ENCODE data around the gene ANKS6. TPM values are rescaled to one million over a fixed set of nuclear protein-coding genes. Genes with fewer than 3 reads are reported as not detected.

ANKS6 gene
- total RNA-seq, 1 experiment from 2014 or later: 21.1 TPM

DNA sequence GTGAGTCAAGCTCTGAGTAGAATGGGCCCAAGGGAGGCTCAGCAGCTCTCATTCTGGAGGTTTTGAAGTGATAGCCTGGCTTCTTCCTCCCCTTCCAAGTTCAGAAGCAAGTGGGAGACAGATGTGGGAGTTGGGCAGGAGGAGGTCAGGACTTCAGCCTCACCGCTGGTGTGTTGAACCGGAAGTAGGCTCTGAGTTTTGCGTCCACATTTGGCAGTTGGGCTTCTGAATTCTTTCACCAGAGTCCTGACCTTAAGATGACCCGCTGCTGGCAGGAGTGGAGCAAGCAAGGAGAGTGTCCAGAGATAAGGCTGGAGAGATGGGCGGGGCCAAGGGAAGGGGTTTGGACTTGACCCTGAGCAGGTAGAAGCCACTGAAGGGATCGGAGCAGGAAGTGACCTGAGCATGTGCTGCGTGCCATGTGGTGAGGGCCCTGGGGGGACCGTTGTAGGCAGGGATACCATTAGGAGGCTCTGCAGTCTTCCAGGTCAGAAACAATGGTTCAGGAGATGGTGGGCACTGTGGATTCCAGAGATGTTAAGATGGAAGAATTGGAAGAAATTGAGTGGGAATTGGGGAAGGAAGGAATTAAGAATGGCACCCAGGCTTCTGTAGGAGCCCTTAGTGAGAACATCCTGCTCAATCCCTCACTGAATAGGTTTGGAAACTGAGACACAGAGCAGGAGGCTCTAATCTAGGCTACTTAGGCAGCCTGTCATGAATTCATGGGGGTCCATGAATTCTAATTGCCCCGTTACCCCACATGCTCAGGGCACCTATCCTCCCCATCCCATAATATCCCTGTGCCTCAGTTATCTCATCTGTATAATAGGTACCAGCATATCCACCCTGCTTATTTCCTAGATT lies 37.0 kb upstream of the ANKS6 start:
- no TSS peak for BruUV-seq (replicated peaks)
- POLR2A ChIA-PET: no interaction called here

DNA sequence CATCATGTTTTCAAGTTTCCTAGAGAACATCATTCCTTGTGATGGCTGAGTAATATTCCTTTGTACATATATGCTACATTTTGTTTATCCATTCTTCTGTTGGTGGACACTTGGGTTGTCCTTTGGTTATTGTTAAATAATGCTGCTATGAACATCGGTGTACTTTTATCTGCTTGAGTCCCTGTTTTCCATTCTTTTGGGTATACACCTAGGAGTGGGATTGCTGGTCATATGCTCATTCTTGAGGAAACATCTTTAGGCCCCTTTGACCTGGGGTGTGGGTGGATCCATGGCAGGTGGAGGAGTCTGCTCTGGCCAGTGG lies 36.4 kb upstream of the ANKS6 start:
- Histone ChIP-seq H3K9me3 (no peaks in the 10 kb centered on the region), H3K4me3 (ENCODE audit: low read depth, low read length) (no peak overlapping the region), H3K4me1 (no peaks in the 10 kb centered on the region), H3K36me3 (ENCODE audit: control insufficient read depth, insufficient read depth, low read length) (no peaks in the 10 kb centered on the region), H3K27me3 (replicated peaks; ENCODE audit: control insufficient read depth, insufficient read depth, low read length) (no peaks in the 10 kb centered on the region)
- H3K4me3 Mint-ChIP-seq (ENCODE audit: unreplicated experiment): no peak overlapping the region
- ChIA-PET POLR2A (no interaction called here), CTCF (no interaction called here)
- no peaks in the 10 kb centered on the region for H3K4me1 Mint-ChIP-seq (ENCODE audit: low read depth, unreplicated experiment)
- no peak for TF ChIP-seq CTCF (IDR thresholded peaks at IDR 0.05; ENCODE audit: insufficient read depth in 1 of 2, low read depth in 1 of 2, low read length in 1 of 2, severe bottlenecking in 1 of 2, unreplicated experiment in 1 of 2)
- no peaks in the 10 kb centered on the region for H3K36me3 Mint-ChIP-seq (ENCODE audit: insufficient read depth, unreplicated experiment)
- no peak overlapping the region for H3K27ac Mint-ChIP-seq (ENCODE audit: unreplicated experiment)
- H3K9me3 Mint-ChIP-seq (ENCODE audit: unreplicated experiment): no peaks in the 10 kb centered on the region
- no TSS peak for BruUV-seq (replicated peaks)
- intact Hi-C loops (cut with micrococcal nuclease; ENCODE audit: unreplicated experiment): no loop called here
- no peaks in the 10 kb centered on the region for H3K27me3 Mint-ChIP-seq (ENCODE audit: insufficient read depth, unreplicated experiment)
- no peak for DNase-seq

More for the DNA sequence above, 37.0 kb upstream of the ANKS6 start:
- Mint-ChIP-seq H3K27ac (ENCODE audit: unreplicated experiment) (no peak overlapping the region), H3K4me3 (ENCODE audit: unreplicated experiment) (no peak overlapping the region), H3K36me3 (ENCODE audit: insufficient read depth, unreplicated experiment) (no peaks in the 10 kb centered on the region), H3K4me1 (ENCODE audit: low read depth, unreplicated experiment) (no peaks in the 10 kb centered on the region), H3K27me3 (ENCODE audit: insufficient read depth, unreplicated experiment) (no peaks in the 10 kb centered on the region), H3K9me3 (ENCODE audit: unreplicated experiment) (no peaks in the 10 kb centered on the region)
- no peak for DNase-seq
- CTCF ChIA-PET: no interaction called here
- no peaks in the 10 kb centered on the region for H3K4me1 ChIP-seq
- H3K9me3 ChIP-seq: no peaks in the 10 kb centered on the region
- no peak overlapping the region for H3K4me3 ChIP-seq (ENCODE audit: low read depth, low read length)
- no peak for TF ChIP-seq CTCF (IDR thresholded peaks at IDR 0.05; ENCODE audit: insufficient read depth in 1 of 2, low read depth in 1 of 2, low read length in 1 of 2, severe bottlenecking in 1 of 2, unreplicated experiment in 1 of 2)
- H3K36me3 ChIP-seq (ENCODE audit: control insufficient read depth, insufficient read depth, low read length): no peaks in the 10 kb centered on the region
- intact Hi-C loops (cut with micrococcal nuclease; ENCODE audit: unreplicated experiment): no loop called here
- no peaks in the 10 kb centered on the region for H3K27me3 ChIP-seq (replicated peaks; ENCODE audit: control insufficient read depth, insufficient read depth, low read length)

DNA sequence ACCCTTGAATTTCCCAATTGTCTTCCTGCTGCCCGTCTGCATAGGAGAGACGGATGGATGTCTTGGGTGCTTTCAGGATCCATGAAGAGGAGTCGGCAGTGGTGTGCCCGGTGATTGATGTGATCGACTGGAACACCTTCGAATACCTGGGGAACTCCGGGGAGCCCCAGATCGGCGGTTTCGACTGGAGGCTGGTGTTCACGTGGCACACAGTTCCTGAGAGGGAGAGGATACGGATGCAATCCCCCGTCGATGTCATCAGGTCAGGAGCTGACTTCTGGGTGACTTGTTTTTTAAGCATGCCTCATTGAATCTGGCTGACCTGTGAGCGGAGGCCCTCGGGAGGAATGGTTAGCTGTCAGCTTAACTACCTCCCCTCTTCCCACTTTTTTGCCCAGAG lies 35.3 kb upstream of the ANKS6 start:
- POLR2A ChIA-PET: no interaction called here
- Mint-ChIP-seq H3K9me3 (ENCODE audit: unreplicated experiment) (no peaks in the 10 kb centered on the region), H3K4me1 (ENCODE audit: low read depth, unreplicated experiment) (no peaks in the 10 kb centered on the region), H3K36me3 (ENCODE audit: insufficient read depth, unreplicated experiment) (no peaks in the 10 kb centered on the region), H3K4me3 (ENCODE audit: unreplicated experiment) (no peak overlapping the region), H3K27ac (ENCODE audit: unreplicated experiment) (no peak overlapping the region), H3K27me3 (ENCODE audit: insufficient read depth, unreplicated experiment) (no peaks in the 10 kb centered on the region)
- no peak for TF ChIP-seq CTCF (IDR thresholded peaks at IDR 0.05; ENCODE audit: insufficient read depth in 1 of 2, low read depth in 1 of 2, low read length in 1 of 2, severe bottlenecking in 1 of 2, unreplicated experiment in 1 of 2)
- Histone ChIP-seq H3K4me3 (ENCODE audit: low read depth, low read length) (no peak overlapping the region), H3K27me3 (replicated peaks; ENCODE audit: control insufficient read depth, insufficient read depth, low read length) (no peaks in the 10 kb centered on the region), H3K4me1 (no peaks in the 10 kb centered on the region), H3K9me3 (no peaks in the 10 kb centered on the region), H3K36me3 (ENCODE audit: control insufficient read depth, insufficient read depth, low read length) (no peaks in the 10 kb centered on the region)
- CTCF ChIA-PET: no interaction called here
- DNase-seq: no peak
- intact Hi-C loops (cut with micrococcal nuclease; ENCODE audit: unreplicated experiment): no loop called here
- BruUV-seq (replicated peaks): no TSS peak

All from Caco-2 (cell line).